ENCODE results near the gene TET1.

DNA sequence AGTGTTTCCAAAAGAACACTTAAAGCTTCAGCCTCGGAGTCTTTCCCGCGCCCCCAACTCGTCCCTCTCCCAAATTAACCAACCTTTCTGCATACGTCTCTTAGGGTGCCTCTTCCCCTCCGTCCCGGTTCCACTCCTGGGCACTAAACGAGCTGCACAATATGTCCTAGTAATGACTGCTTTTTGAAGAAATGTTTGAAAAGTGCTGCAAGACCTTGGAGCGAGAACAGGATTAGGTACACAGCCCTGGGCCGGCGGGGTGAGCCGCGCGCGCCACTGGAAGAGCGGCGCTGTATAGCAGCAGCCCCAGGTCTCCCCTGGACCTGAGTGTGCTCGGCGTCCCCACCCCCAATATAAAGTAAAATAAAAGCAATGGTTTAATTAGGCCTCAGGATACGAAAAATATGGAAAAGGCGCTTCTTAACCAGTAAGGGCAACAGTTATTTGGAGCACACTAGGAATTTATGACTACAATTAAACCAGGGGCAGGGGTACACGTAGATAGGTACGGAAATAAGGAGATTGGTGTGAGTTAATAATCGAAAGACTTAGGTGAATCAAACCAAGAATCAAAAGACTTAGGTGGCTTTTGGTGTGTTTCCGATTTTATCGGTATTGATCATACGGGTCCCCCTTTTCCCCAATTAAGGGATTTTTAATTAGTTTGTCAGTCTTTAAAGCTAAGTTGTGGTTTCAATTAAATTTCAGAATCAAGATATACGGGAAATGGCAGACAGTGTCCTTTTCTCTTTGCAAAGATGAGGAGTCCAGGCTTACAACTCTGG, 1.9 kb downstream of the TET1 start:
- TF ChIP-seq, protein P1, sequence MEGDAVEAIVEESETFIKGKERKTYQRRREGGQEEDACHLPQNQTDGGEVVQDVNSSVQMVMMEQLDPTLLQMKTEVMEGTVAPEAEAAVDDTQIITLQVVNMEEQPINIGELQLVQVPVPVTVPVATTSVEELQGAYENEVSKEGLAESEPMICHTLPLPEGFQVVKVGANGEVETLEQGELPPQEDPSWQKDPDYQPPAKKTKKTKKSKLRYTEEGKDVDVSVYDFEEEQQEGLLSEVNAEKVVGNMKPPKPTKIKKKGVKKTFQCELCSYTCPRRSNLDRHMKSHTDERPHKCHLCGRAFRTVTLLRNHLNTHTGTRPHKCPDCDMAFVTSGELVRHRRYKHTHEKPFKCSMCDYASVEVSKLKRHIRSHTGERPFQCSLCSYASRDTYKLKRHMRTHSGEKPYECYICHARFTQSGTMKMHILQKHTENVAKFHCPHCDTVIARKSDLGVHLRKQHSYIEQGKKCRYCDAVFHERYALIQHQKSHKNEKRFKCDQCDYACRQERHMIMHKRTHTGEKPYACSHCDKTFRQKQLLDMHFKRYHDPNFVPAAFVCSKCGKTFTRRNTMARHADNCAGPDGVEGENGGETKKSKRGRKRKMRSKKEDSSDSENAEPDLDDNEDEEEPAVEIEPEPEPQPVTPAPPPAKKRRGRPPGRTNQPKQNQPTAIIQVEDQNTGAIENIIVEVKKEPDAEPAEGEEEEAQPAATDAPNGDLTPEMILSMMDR (IDR thresholded peaks at IDR 0.05), result no peak
- no peak for TF ChIP-seq POLR2AphosphoS5 (IDR thresholded peaks at IDR 0.05)
- TF ChIP-seq POLR2A (IDR thresholded peaks at IDR 0.05), result no peak
